ENCODE results near the gene CDS1.
"Not testable (repeated sequence)": the region's sequence is repeated elsewhere in the genome, so short reads cannot be mapped to it uniquely, and the experiment has no call there.

Gene CDS1

DNA sequence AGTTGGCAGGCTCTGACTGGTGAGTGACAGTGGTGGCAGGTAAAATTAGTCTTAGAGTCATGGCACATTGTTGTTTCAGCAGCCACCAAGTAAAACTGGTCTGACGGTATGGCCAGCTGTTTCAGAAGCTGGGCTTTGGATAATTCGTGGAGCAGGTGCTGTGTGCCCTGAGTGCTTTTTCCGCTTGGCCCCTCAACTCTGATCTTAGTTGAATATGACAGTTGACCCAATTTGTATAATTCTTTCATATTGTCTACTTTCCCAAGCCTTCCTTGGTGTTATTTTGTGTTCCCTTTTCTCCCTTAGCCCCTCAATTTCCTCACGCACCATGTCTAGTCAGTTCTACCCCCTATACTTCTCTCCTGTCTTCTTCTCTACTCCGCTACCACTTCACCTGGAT lies 32.0 kb downstream of the CDS1 start:
- FAIRE-seq: no peak

DNA sequence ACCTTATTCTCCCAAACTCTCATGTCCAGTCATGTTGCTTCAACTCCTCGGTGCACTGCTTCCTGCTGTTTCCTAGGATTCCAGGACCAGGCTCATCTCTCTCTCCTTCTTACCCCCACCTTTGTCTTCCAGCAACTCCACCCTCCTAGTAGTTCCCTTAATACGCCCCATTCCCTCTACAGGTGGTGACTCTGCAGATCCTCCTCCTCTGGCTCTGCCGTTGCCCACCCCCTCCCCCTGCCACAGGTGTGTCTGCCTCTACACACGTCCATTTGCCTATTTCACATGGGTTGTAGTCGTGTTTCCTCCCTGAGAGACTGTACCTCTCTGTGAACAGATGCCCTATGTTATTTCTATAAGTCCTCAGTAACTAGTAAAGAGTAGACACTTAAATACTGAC lies 32.4 kb downstream of the CDS1 start:
- no peak for FAIRE-seq

DNA sequence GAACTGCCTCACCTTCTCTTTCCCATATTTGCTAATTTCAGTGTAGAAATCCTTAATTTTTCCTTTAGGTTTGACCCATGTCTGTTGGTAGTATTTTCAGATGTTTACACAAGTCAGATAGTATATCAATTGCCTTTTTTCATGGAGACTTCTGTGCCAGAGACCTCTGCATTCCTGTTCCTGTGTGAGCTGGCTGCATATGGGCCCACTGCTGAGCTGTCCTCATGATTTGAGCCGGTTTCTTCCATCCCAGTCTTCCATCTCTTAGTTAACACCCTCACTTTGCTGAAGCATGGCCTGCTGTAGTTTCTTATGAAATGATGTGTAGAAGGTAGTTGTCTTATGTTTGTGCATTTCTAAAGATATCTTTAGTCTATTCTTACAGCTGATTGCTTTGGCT lies 40.0 kb downstream of the CDS1 start:
- FAIRE-seq: no peak

DNA sequence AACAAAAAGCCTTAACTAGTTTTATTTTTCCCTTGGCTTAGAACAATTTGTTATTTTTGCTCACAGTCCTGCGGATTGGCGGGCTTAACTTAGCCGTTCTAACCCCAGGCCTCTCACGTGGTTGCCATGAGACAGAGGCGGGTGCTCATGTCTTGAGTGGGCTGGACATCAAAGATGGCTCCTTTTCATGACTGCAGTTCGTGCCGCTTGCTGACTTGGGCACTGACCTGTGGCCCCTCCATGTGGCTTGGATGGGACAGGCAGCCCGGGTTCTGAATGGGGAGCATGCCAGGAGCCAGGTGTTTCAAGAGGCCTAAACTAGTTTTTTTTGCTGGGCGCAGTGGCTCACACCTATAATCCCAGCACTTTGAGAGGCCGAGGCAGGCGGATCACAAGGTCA lies 40.7 kb downstream of the CDS1 start:
- no peak for FAIRE-seq

DNA sequence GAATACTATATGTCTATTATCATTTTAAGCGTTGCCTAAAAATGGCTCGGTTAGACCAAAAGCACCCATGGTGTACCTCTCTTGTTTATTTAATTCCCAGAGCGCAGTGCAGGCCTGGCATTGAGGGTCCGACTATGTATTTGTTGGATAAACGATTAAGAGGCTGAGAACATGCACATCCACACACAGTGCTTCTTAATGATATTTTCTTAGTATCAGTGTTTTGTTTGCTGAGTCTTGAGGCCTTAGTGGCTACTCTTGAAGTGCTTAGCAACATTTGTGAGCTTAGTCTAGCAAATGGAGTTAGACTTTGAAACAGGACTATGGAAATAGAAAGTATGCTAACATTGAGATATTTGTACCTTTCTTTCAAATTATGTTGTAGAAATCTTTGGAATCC lies 43.7 kb downstream of the CDS1 start:
- FAIRE-seq: no peak

DNA sequence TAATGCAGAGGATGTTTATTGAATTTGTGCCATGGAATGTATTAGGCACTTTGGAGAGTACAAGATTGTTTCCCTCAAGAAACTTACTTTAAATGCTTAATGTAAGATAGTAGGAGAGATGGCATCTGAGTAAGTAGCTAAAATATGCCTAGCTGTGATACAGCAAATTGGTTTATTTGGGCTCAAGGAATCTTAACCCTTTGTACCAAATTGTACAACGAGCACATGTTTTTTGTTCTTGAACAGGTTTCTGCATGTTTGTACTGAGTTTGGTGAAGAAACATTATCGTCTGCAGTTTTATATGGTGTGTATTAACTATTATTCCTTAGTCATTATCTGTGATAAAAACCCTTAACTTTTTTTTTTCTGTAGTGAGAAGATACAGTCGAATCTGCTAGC lies 48.6 kb downstream of the CDS1 start:
- no peak for FAIRE-seq

DNA sequence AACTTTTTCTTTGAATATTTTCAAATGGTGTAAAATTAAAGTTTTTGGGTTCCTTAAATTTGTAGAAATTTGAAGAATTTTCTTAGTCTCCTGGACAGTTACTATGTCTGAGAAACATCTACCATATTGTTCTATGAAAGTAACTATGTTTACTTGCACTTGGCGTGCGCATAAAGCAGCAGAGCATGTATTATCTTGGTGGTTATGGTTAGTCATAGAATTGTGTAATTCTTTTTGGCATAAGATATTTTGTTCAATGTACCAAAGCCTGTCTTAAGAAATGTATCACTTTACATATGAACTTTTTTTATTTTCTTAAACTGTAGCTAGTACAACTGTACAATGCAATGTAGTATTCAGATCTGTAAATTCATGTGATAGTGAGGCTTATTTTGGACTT lies 49.2 kb downstream of the CDS1 start:
- FAIRE-seq: no peak

DNA sequence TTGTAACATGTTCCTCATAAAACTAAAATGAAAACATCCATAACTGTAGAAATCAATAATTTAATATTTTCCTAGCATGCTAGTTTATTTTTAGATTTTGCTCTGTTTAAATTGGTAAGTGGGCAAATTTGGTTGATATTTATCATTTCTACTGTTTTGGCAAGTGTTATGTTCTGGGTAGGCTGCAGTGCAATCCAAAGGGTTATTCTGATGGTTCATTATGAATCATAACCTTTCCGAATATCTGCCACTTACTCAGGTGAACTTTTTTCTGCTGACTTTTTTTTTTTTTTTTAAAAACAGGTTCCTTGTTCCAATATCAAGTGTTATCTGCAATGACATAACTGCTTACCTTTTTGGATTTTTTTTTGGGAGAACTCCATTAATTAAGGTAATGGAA lies 52.0 kb downstream of the CDS1 start:
- FAIRE-seq: no peak

DNA sequence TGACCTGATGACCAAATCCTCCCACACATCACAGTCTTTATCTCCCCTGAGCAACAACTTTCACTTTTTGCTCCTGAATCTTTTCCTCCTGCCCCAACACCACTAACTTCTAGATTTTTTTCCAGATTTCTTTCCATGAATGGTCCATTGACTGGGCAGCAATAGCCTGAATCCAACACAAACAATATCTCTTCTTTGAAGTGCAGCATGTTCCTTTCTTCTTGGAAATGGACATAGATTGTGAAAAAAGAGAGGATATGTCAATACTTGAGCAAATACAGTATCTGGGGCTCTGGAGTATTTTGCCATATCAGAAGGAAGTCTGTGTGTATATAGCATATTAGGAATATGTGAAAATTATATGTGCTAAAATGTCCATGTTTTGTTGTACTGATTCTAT lies 55.2 kb downstream of the CDS1 start:
- FAIRE-seq: no peak

DNA sequence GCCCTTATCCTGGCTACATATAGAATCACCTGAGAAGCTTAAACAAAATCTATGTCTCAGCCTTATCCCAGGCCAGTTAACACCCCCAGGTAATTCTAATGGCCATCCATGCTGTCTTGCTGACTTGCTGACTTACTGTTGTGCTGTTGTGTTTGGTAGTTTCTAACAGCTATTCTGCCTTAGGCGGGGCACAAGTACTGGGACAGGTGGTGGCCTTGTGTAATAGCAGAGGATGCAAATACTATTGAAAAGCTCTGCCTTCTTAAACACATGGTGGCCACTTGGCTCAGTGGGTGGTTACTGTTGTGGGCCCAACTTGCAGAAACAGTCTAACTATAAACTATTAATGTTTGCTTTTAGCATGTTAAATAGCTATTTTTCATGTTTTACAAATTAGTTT lies 56.2 kb downstream of the CDS1 start:
- FAIRE-seq: no peak

DNA sequence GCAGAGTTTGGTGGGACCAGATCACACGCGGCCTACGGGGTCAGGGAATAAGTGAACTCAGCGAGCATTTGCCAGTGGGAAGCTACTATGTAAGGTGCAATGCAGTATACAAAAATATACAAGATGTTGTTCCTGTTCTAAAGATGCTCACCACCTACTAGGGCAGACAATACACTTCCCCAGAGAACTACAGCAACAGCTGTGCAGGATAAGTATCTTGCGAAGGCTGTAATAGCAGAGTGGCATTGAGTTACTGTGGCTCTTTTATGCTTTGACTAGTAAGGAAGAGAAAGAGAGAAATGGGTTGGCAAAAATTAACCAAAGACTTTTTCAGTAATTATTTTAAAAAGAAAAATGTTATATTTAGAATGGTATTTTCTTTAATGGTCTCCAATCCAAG lies 61.2 kb downstream of the CDS1 start:
- no peak for FAIRE-seq

DNA sequence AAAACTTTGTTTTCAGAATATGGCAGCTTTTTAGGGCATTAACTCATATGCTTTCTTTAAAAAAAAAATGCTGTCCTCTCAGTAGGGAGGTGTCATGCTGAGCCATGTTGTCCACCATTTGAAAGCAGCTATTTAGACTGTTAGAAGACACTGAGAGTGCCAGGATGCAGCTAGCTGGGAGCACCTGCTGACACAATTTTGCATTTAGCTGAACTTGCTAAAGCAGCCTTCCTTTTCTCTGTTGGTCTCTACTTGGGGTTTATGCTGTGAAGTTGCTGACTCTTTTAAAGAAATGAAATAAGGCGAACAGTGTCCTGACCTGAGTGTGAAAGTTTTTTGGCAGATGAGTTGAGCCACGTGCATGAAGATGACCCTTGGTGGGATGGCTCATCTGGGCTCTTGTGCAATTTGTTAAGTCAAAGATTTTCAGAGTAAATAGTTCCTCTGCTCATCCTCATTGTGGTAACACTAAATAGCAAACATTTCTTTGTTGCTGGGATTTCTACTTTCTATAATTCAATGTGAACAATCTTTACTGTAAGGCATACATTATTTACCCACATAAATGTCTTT lies 64.5 kb downstream of the CDS1 start:
- no peak for FAIRE-seq

DNA sequence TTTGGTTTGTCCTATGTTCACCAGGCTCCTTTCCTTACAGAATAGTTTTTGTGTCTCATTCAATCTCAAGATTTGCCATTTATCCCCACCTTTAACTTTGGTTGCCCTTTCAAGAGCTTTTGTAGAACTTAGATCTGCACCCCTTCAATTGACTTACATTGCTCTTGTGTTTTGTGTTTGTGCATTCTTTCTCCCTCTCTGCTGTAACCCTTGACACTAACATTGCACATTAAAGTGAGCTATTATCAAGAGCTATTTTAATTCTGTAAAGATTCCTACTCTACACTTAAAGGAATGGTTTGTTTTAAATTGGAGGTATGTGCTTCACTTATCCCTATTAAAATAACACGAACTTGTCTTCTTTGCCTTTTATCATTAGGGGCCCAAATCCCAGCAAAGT lies 65.3 kb downstream of the CDS1 start:
- FAIRE-seq: no peak

DNA sequence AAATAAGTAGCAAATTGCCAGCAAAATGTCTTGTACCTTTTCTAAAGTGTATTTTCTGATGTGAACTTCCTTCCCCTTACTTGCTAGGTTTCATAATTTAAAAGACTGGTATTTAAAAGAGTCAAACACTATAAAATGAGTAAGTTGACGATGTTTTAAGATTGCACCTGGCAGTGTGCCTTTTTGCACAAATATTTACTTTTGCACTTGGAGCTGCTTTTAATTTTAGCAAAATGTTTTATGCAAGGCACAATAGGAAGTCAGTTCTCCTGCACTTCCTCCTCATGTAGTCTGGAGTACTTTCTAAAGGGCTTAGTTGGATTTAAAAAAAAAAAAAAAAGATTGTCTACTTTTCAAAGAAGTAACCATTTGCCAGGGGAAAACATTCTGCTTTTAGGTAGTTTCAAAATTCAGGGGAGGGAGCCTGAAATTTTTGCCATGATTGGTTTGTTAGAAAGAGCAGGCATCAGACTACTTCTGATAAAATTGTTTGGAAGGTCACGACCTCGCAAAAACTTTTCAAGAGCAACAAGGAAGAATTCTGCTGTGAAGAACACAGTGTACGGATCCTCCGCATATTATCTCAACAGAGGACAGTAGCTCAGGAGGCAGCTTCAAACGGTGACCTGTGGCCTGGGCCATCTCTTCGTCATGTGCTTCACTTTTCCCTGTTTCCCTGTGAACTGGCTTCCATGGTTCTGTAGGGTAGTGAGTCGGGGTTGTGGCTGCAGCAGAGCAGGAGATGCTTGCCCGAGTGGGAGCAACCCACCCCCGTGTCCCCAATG lies 66.1 kb downstream of the CDS1 start:
- FAIRE-seq: no peak

DNA sequence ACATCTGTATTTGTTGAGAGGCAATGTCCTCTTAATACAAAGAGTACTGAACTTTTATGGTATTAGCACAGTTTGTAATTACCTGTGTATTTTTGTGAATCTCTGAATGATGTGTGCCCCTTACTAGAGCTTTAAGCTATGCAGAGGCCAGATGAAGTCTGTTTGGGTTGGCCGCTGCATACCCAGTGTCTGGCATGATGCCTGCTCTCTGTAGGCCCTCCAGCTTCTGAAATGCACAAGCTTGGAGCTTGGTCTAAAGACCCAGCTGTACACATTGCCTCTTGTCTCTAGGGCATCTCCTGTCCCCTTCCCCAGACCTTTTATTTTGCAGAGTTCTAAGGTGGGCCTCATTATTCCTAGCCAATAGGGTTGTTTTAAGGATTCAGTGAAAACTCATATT lies 68.6 kb downstream of the CDS1 start:
- no peak for FAIRE-seq

DNA sequence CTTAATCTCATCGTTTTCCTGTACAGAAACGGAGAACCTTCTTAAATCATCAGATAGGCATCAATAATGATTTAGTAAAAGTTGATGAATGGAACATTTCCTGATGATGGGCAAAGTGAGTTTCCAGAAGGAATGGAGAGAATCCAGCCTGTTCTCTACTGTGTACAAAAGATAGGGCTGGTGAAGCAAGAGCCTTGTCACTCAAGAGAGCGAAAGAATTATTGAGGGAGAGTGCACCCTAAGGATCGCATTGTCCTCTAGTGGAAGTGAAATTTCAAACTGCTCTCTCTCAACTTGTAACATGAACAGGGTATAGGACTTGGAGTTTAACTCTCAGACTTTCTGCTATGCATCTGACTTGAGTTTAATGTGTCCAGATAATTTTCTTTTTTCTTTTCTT lies 69.6 kb downstream of the CDS1 start:
- FAIRE-seq: no peak

DNA sequence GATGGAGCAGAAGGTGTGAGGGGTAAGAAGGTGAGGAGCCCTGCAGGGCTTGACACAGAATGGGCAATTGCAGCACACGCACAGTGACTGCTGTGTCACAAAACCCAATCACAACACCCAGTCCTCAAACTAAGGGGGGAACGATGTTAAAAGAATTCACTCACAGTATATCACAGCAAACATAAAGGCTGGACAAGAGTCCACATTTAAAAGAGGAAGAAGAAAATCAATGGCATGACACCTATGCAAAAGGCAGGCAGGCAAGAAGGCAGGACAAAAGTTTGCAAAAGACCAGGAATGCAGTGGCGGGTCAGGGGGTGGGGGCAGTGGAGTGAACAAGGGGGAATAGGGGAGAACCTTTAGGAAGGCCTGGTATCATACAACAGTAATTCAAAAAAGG lies 77.7 kb downstream of the CDS1 start:
- FAIRE-seq: no peak

DNA sequence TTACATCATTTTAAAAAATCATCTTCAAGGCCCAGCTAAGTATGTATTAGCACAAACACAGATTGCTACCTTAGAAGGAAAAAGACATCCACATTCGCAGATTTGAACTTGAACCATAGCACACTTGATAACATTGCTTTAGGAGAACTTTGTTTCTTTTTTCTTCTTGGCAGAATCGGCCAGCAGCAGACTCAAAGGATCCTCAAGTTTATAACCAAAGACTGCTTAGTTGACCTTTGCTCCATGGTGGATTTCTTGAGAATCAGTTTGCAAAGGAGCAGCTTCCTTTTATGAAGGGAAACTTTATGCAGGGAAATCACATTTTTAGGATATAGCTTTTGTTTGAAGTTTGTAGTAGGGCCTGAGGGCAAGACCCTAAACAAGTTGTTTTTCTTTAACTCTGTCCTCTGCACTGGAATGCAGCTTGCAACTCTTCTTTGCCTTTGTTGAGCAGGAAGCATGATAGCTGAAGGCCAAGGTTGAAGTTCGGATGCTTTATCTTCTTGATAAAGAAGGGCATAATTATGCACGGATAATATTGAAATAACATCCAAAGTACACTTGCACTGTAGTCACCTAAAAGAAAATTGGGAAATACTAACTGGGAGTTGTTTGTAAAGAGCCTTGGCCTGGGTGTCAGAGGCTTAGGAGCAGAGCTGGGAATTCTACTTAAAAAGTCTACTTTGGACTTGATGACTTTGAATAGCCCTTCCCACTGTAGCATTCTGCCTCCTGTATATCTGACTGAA lies 78.4 kb downstream of the CDS1 start:
- FAIRE-seq: no peak

DNA sequence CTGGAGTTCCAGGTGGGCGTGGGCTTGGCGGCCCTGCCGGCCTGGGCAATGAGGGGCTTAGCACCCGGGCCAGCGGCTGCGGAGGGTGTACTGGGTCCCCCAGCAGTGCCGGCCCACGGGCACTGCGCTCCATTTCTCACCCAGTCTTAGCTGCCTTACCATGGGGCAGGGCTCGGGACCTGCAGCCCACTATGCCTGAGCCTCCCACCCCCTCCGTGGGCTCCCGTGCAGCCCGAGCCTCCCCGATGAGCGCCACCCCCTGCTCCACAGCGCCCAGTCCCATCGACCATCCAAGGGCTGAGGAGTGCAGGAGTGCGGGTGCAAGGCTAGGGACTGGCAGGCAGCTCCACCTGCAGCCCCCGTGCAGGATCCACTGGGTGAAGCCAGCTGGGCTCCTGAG lies 81.8 kb downstream of the CDS1 start:
- FAIRE-seq: not testable (repeated sequence)

DNA sequence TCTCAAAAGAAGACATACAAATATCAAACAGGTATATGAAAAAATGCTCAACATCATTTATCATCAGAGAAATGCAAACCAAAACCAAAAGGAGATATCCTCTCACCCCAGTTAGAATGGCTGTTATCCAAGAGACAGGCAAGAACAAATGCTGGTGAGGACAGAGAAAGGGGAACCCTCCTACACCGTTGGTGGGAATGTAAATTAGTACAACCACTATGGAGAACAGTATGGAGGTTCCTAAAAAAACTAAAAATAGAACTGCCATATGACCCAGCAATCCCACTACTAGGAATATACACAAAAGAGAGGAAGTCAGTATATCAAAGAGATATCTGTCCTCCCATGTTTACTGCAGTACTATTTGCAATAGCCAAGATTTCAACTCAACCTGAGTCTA lies 83.5 kb downstream of the CDS1 start:
- FAIRE-seq: no peak

DNA sequence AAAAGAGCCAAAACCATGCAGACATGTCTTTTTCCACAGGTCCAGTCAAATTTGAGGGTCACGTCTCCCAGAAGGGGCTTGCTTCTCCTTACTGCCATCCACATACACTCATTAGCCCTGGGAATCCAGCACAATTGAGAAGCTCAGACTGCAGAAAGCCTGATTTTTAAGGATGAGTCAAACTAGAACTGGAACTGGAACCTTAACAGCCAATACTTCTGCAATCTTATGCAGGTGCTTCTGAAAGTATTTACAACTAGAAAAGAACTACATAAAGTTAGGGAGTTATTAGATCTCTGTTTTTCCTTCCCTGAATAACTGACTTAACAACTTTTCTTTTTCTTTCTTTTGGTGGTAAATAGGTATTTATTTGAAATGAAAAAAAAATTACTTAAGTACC lies 86.3 kb downstream of the CDS1 start:
- FAIRE-seq: no peak

DNA sequence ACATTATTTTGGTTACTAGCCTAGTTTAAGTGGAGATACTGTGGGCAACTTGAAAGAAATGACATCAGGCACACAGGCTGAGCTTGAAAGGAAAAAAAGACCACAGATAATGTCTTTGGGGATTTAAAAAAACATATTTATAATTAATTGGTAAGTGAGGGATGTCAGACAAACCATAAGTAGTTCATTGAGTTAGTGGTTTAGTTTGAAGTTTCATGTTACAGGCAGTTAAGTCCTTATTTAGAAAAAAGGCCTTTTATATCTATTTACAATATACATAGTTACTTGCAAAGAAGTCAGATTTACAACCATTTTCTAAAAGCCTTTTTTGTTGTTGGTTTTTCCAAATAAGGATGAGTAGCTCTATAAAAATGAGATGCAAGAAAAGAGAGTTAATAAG lies 89.2 kb downstream of the CDS1 start:
- FAIRE-seq: no peak

DNA sequence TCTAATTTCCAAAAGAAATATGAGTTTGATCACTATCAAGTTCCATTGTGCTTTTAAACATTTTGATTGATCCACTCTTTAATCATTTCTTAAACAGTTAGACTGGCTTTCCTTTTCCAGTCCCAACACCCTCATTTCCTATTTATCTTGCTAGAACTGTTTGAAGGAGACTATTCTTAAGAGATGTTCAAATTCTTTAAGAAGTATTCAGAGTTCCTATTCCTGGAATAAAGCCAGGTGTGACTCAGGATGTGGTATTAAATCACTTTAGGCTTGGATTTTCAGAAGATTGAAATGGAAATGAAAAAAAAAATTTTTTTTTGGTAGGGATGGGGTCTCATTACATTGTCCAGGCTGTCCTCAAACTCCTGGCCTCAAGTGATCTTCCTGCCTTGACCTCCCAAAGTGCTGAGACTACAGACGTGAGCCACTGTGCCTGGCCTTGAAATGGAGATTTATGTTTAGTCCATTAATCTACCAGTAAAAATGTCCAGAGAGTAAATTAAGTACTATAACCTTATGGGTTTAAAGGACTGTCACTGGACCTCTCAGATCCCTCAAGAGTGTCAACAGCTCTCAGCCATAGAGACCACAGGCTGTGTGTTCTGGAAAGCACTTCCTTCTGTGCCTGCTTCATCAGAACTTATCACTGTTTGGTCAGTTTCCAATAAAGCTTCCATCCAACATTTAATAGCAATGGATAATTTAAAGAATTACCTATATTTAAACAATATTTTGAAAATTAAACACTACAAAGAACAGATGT lies 90.7 kb downstream of the CDS1 start:
- no peak for FAIRE-seq

DNA sequence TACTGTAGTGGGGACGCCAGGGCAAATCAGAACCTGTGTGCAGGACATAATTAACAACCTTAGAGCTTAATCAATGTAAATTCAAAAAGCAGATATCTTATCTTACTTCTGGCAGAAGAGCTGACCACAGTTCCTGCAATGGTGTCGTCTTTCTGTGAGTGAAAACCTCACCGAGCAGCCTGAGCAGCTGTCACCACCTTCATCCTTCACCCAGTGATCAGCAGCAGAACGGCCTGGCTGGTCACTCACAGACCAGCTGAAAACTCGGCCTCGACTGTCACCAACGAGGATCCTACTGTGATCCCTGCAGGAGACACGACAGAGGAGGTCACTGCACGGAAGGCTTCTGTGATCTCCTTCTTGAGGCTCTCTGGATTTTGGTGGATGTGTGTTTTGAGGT lies 94.2 kb downstream of the CDS1 start:
- FAIRE-seq: no peak

Data from colon (tissue), 2 donors.